Omental fat pad (tissue), 4 donors: ENCODE results near the gene ZNF682. TPM values are rescaled to one million over a fixed set of nuclear protein-coding genes. Genes with fewer than 3 reads are reported as not detected.
"Not testable (repeated sequence)": the region's sequence is repeated elsewhere in the genome, so short reads cannot be mapped to it uniquely, and the experiment has no call there.

Experiments
- ATAC-seq: fragments of 150-250 bp; one replicate; pipeline ENCODE4 v1.9.1; 2016; ENCODE audit warnings: mild to moderate bottlenecking, moderate library complexity; ENCODE audit not compliant: low FRiP score
- DNase-seq: peaks from one replicate; pipeline ENCODE4 v3.0.0-alpha.2; 2019; ENCODE audit warnings: low spot score
- CTCF ChIP-seq, 3 donors: fragments of 450-650 bp; IDR thresholded peaks; one replicate each; pipeline ENCODE4 v1.5.1; 2016 to 2017; ENCODE audit warnings: antibody characterized with exemption in 3 of 3, mild to moderate bottlenecking in 3 of 3, moderate library complexity in 2 of 3
- total RNA-seq, 4 donors: library from RNA; depleted of rRNA; stranded (reverse); fragments of >200 nt; gene quantifications; one replicate each; pipeline ENCODE4 v1.1.0, GENCODE V29; 2016

Gene ZNF682
- total RNA-seq, 4 donors from 2014 or later: 1.5 to 4.7 (median 2.9) TPM

DNA sequence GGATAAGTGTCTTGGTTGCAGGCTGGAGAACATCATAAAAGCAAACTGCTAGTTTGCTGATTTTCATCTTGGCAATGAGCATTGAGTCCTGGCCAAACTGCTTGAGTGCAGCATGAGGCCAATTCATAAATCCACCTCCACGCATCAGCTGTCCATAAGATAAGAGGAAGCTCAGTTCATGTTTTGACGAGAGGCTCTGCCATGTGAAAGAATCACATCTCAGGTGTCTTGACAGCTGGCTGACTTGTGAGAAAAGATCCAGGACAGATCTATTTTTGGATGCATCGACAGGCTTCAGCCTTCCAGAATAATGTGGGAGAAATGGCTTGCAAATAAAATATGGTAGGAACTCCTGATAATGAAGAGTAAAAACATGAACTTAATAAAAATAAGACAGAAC lies 5.4 kb upstream of the ZNF682 start:
- ATAC-seq (no peak), DNase-seq (no peak)
- no peak for TF ChIP-seq CTCF (IDR thresholded peaks at IDR 0.05)

- no peak for TF ChIP-seq CTCF (IDR thresholded peaks at IDR 0.05)
- no peak for DNase-seq
- peak; percentile 37 for ATAC-seq
These were observed 725 bp downstream of the ZNF682 start for GRCh38 chr19:20038358-20039202.

GRCh38 chr19:20035935-20036334 lies 3.4 kb downstream of the ZNF682 start:
- ATAC-seq (no peak), DNase-seq (no peak)
- TF ChIP-seq CTCF (IDR thresholded peaks at IDR 0.05): no peak

GRCh38 chr19:20028611-20029010 lies 10.7 kb downstream of the ZNF682 start:
- no peak for TF ChIP-seq CTCF (IDR thresholded peaks at IDR 0.05)
- DNase-seq (no peak), ATAC-seq (no peak)

DNA sequence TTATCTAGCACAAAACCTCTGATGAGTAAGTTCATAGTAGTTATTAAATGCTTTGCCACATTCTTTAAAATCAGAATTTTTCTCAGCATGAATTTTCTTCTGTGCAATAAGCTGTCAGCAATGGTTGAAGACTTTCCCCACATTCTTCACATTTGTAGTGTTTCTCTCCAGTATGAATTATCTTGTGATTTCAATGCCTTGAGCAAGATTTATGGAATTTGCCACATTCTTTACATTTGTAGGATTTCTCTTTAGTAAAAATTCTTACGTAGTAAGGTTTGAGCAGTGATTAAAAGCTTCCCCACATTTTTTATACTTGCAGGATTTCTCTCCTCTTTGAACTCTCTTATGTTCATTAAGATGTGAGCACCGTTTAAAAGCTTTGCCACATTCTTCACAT lies 33.6 kb downstream of the ZNF682 start:
- ATAC-seq (no peak), DNase-seq (no peak)
- TF ChIP-seq CTCF (IDR thresholded peaks at IDR 0.05): no peak

- DNase-seq (peak; percentile 27), ATAC-seq (no peak)
- peak in 1 of 3 donors; percentile 63 for TF ChIP-seq CTCF (IDR thresholded peaks at IDR 0.05)
These were observed 41.5 kb downstream of the ZNF682 start for GRCh38 chr19:19997656-19998268.

DNA sequence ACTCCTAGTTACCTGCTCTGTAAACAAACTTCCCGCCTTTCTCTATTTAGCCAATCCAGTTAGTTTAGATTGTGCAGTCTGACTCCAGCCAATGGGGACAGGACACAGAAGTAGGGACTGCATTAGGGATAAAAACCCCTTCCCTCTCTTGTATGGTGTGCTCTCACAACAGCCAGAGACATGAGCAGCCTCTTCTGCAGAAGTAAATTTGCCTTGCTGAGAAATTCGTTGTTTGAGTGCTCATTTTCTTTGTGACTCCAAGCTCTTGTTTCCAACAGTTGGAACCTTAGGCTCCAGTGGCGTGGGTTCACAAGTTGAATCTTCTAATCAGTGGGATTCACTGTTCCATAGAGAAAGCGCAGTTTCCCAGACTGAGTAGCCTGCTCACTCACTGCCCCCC lies 72.4 kb downstream of the ZNF682 start:
- ATAC-seq (no peak), DNase-seq (no peak)
- TF ChIP-seq CTCF (IDR thresholded peaks at IDR 0.05): no peak

DNA sequence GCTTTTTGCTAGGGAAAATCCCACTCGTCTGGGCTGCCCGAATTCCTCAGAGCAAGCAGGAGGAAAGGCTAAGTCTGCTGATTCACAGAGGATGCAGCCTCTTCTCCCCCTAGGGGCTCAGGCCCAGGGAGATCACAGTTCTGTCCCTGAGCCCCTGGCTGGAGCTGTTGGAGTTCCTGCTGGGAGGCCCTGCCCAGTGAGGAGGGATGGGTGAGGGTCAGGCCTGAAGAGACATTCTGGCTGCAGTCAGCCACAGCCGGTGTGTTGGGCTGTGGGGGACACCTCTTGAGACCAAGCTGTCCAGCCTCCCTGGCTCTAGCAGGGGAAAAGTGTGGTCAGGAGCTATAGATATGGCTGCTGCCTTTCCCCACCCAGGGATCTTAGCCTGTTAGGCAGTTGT lies 73.2 kb downstream of the ZNF682 start:
- DNase-seq, ATAC-seq: not testable (repeated sequence)
